Measurements from ENCODE around the gene DYNC1I2.

GRCh38 chr2:171754254-171754939 is 67.1 kb downstream of the DYNC1I2 start:
- TF ChIP-seq CTCF (conservative IDR thresholded peaks at IDR 0.05; ENCODE audit: low read depth, low read length) (no peak), EZH2 (IDR thresholded peaks at IDR 0.05; ENCODE audit: low read length, unreplicated experiment) (no peak), EZH2phosphoT487 (IDR thresholded peaks at IDR 0.05; ENCODE audit: borderline replicate concordance, low read length) (no peak)

Measured in PC-3 (cell line).